Type B pancreatic cell (in vitro differentiated cells): ENCODE data around the gene CHST9. TPM values are rescaled to one million over a fixed set of nuclear protein-coding genes. Genes with fewer than 3 reads are reported as not detected.

Experiments
- DNase-seq: peaks from one replicate; pipeline ENCODE4 v3.0.0; 2021; ENCODE audit warnings: mixed read lengths; ENCODE audit not compliant: unreplicated experiment; ENCODE audit errors: extremely low spot score
- H3K27ac Mint-ChIP-seq: 2 replicates; pipeline ENCODE4 v1.8.0; 2021; ENCODE audit warnings: mild to moderate bottlenecking, mixed read lengths
- H3K27me3 Mint-ChIP-seq: 2 replicates; pipeline ENCODE4 v1.8.0; 2021; ENCODE audit warnings: mixed read lengths
- H3K36me3 Mint-ChIP-seq: 2 replicates; pipeline ENCODE4 v1.8.0; 2021; ENCODE audit warnings: mixed read lengths
- H3K4me1 Mint-ChIP-seq: one replicate; pipeline ENCODE4 v1.8.0; 2021; ENCODE audit warnings: mixed read lengths; ENCODE audit not compliant: unreplicated experiment
- H3K4me3 Mint-ChIP-seq: 2 replicates; pipeline ENCODE4 v1.8.0; 2021; ENCODE audit warnings: mild to moderate bottlenecking, mixed read lengths
- H3K9me3 Mint-ChIP-seq: 2 replicates; pipeline ENCODE4 v1.8.0; 2021; ENCODE audit warnings: mixed read lengths
- CTCF ChIP-seq: fragments of 200-600 bp; sonication (generic); conservative IDR thresholded peaks from 2 replicates; pipeline ENCODE4 v1.5.0; 2021; ENCODE audit warnings: antibody characterized with exemption, mild to moderate bottlenecking
- total RNA-seq: library from RNA; stranded (reverse); gene quantifications from 2 replicates; pipeline ENCODE4 v1.2.1, GENCODE V29; 2021; ENCODE audit warnings: low replicate concordance

Gene CHST9
- total RNA-seq, 1 donor from 2014 or later: 9.9 TPM

DNA sequence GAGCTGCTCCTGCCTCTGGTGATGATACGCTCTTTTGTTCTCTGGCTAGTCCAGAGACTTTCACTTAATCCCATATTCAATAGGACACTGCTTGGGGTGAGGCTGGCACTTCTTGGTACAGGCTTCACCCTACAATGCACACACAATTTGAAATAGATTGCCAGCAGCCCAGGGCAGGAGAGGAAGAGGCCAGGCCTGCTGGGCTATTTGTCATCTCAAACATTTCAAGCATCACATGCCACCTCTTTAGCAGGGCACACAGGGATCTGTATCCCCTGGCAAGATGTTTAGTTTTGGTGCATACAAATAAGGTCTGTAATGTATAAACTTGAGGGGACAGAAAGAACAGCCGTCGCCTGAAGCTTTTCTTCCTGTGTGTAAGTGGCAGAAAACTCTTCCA, 120.4 kb downstream of the CHST9 start:
- TF ChIP-seq CTCF: no peak
- Mint-ChIP-seq H3K9me3 (no peaks in the 10 kb centered on the region), H3K4me3 (no peak overlapping the region), H3K36me3 (no peaks in the 10 kb centered on the region), H3K27ac (no peak overlapping the region), H3K4me1 (no peaks in the 10 kb centered on the region), H3K27me3 (no peaks in the 10 kb centered on the region)
- no peak for DNase-seq

- no peak overlapping the region for H3K4me3 Mint-ChIP-seq
- no peaks in the 10 kb centered on the region for H3K9me3 Mint-ChIP-seq
- H3K27ac Mint-ChIP-seq: no peak overlapping the region
- peaks cover 2% of the 10 kb centered on the region for H3K4me1 Mint-ChIP-seq
- H3K36me3 Mint-ChIP-seq: no peaks in the 10 kb centered on the region
- DNase-seq: no peak
- no peaks in the 10 kb centered on the region for H3K27me3 Mint-ChIP-seq
- no peak for TF ChIP-seq CTCF
Observed at GRCh38 chr18:27062802-27063201, 122.3 kb downstream of the CHST9 start.

DNA sequence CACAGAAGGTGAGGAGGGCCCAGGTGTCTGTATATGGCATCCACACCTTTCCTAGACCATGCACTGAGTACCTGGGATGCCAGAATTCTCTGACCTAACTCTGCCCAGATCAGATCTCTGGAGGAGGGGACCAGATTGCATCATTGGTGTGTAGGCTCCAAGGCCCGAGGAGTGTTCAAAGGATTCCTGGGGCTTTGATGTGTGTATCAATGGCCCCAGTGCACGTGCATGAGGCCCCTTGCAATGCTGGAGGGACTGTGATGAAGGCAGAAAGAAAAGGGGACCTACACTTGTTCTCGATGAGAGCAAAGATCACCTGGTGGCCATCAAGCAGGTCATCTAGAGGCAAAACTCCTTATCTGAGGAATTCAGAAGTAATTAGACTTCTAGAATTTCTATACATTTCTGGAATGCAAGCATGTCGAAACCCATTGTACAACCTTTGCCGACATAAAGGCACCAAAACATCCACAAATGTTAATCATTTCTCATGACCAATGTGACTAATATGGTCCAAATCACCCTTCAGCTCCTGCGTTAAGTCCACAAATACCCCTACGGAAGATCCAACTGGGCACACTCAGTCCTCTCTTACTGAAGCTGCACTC, 123.5 kb downstream of the CHST9 start:
- Mint-ChIP-seq H3K36me3 (no peaks in the 10 kb centered on the region), H3K27me3 (no peaks in the 10 kb centered on the region), H3K4me3 (no peak overlapping the region), H3K9me3 (no peaks in the 10 kb centered on the region), H3K4me1 (peaks cover 7% of the 10 kb centered on the region), H3K27ac (no peak overlapping the region)
- TF ChIP-seq CTCF: no peak
- DNase-seq: no peak

GRCh38 chr18:27057519-27058234, 127.4 kb downstream of the CHST9 start:
- no peak for TF ChIP-seq CTCF
- no peak for DNase-seq
- peak overlapping the region; percentile 39 for H3K27ac Mint-ChIP-seq
- H3K4me3 Mint-ChIP-seq: peak overlapping the region; percentile 42
- H3K9me3 Mint-ChIP-seq: no peaks in the 10 kb centered on the region
- H3K36me3 Mint-ChIP-seq: no peaks in the 10 kb centered on the region
- peaks cover 7% of the 10 kb centered on the region for H3K4me1 Mint-ChIP-seq
- peaks cover 4% of the 10 kb centered on the region for H3K27me3 Mint-ChIP-seq

- no peak for TF ChIP-seq CTCF
- DNase-seq: no peak
Observed at GRCh38 chr18:27054926-27055325, 130.2 kb downstream of the CHST9 start.

More at GRCh38 chr18:27054926-27055325, 130.2 kb downstream of the CHST9 start:
- H3K9me3 Mint-ChIP-seq: no peaks in the 10 kb centered on the region
- no peak overlapping the region for H3K27ac Mint-ChIP-seq
- H3K27me3 Mint-ChIP-seq: peaks cover 4% of the 10 kb centered on the region
- H3K36me3 Mint-ChIP-seq: no peaks in the 10 kb centered on the region
- H3K4me1 Mint-ChIP-seq: peaks cover 7% of the 10 kb centered on the region
- H3K4me3 Mint-ChIP-seq: no peak overlapping the region
